ENCODE measurements around the gene HSPB9.
A peak's percentile ranks its signal among the peaks of the same experiment; 100 is the strongest.

Gene HSPB9

GRCh38 chr17:42120161-42120769 is 2.3 kb upstream of the HSPB9 start:
- peak overlapping the region; percentile 41 for H3K4me3 ChIP-seq
- no peaks in the 10 kb centered on the region for H3K9me3 ChIP-seq
- in situ Hi-C loops (cut with MboI; ENCODE audit: low sequenced_read_pairs), result no loop called here
- peaks cover 3% of the 10 kb centered on the region for H3K4me1 ChIP-seq
- DNase-seq (ENCODE audit: low spot score in 2 of 2), result no peak
- peaks cover 49% of the 10 kb centered on the region for H3K36me3 ChIP-seq (replicated peaks)
- H3K27me3 ChIP-seq (ENCODE audit: low read depth), result no peaks in the 10 kb centered on the region

- Histone ChIP-seq H3K36me3 (replicated peaks) (peaks cover 51% of the 10 kb centered on the region), H3K4me3 (peak within 1 kb of the TSS; percentile 41), H3K4me1 (peaks cover 3% of the 10 kb centered on the region), H3K9me3 (no peaks in the 10 kb centered on the region), H3K27me3 (ENCODE audit: low read depth) (no peaks in the 10 kb centered on the region)
- in situ Hi-C loops (cut with MboI; ENCODE audit: low sequenced_read_pairs), result no loop called here
- DNase-seq (ENCODE audit: low spot score in 2 of 2), result peak; percentile 68 to 86
These were observed 1.5 kb upstream of the HSPB9 start, which contains the start of gene KAT2A for GRCh38 chr17:42120770-42121769. Gene KAT2A, minus strand, starts transcription at chr17:42121367. Its CDS starts 63 bp downstream, at chr17:42121304.

GRCh38 chr17:42124256-42124655 is 1.7 kb downstream of the HSPB9 start:
- DNase-seq (ENCODE audit: low spot score in 2 of 2), result no peak
- Histone ChIP-seq H3K9me3 (no peaks in the 10 kb centered on the region), H3K36me3 (replicated peaks) (peaks cover 45% of the 10 kb centered on the region), H3K4me3 (no peak overlapping the region), H3K27me3 (ENCODE audit: low read depth) (no peaks in the 10 kb centered on the region), H3K4me1 (peaks cover 3% of the 10 kb centered on the region)
- in situ Hi-C loops (cut with MboI; ENCODE audit: low sequenced_read_pairs), result no loop called here

GRCh38 chr17:42125565-42125964 is 3.0 kb downstream of the HSPB9 start:
- DNase-seq (ENCODE audit: low spot score in 2 of 2), result no peak
- H3K4me3 ChIP-seq, result no peak overlapping the region
- H3K27me3 ChIP-seq (ENCODE audit: low read depth), result no peaks in the 10 kb centered on the region
- peaks cover 3% of the 10 kb centered on the region for H3K4me1 ChIP-seq
- peaks cover 50% of the 10 kb centered on the region for H3K36me3 ChIP-seq (replicated peaks)
- no peaks in the 10 kb centered on the region for H3K9me3 ChIP-seq
- in situ Hi-C loops (cut with MboI; ENCODE audit: low sequenced_read_pairs), result no loop called here

- in situ Hi-C loops (cut with MboI; ENCODE audit: low sequenced_read_pairs), result no loop called here
These were observed 4.2 kb downstream of the HSPB9 start for GRCh38 chr17:42126836-42127235.

GRCh38 chr17:42127414-42127813 is 4.8 kb downstream of the HSPB9 start:
- H3K27me3 ChIP-seq (ENCODE audit: low read depth), result no peaks in the 10 kb centered on the region
- no peaks in the 10 kb centered on the region for H3K4me1 ChIP-seq
- H3K4me3 ChIP-seq, result no peak overlapping the region
- in situ Hi-C loops (cut with MboI; ENCODE audit: low sequenced_read_pairs), result no loop called here
- peaks cover 50% of the 10 kb centered on the region for H3K36me3 ChIP-seq (replicated peaks)
- no peaks in the 10 kb centered on the region for H3K9me3 ChIP-seq
- DNase-seq (ENCODE audit: low spot score in 2 of 2), result no peak

More at GRCh38 chr17:42126836-42127235, 4.2 kb downstream of the HSPB9 start:
- no peaks in the 10 kb centered on the region for H3K4me1 ChIP-seq
- peaks cover 50% of the 10 kb centered on the region for H3K36me3 ChIP-seq (replicated peaks)
- no peaks in the 10 kb centered on the region for H3K9me3 ChIP-seq
- no peaks in the 10 kb centered on the region for H3K27me3 ChIP-seq (ENCODE audit: low read depth)
- H3K4me3 ChIP-seq, result no peak overlapping the region
- DNase-seq (ENCODE audit: low spot score in 2 of 2), result no peak

GRCh38 chr17:42129109-42129837 is 6.7 kb downstream of the HSPB9 start:
- Histone ChIP-seq H3K27me3 (ENCODE audit: low read depth) (no peaks in the 10 kb centered on the region), H3K4me3 (no peak overlapping the region), H3K36me3 (replicated peaks) (peaks cover 50% of the 10 kb centered on the region), H3K9me3 (no peaks in the 10 kb centered on the region), H3K4me1 (no peaks in the 10 kb centered on the region)
- in situ Hi-C loops (cut with MboI; ENCODE audit: low sequenced_read_pairs), result no loop called here
- no peak for DNase-seq (ENCODE audit: low spot score in 2 of 2)

GRCh38 chr17:42130310-42130936 is 7.8 kb downstream of the HSPB9 start:
- Histone ChIP-seq H3K36me3 (replicated peaks) (peaks cover 44% of the 10 kb centered on the region), H3K4me3 (no peak overlapping the region), H3K4me1 (no peaks in the 10 kb centered on the region), H3K27me3 (ENCODE audit: low read depth) (no peaks in the 10 kb centered on the region), H3K9me3 (no peaks in the 10 kb centered on the region)
- no peak for DNase-seq (ENCODE audit: low spot score in 2 of 2)
- in situ Hi-C loops (cut with MboI; ENCODE audit: low sequenced_read_pairs), result no loop called here

- H3K4me1 ChIP-seq, result no peaks in the 10 kb centered on the region
- no peaks in the 10 kb centered on the region for H3K9me3 ChIP-seq
- peaks cover 44% of the 10 kb centered on the region for H3K36me3 ChIP-seq (replicated peaks)
- no peak overlapping the region for H3K4me3 ChIP-seq
- H3K27me3 ChIP-seq (ENCODE audit: low read depth), result no peaks in the 10 kb centered on the region
- DNase-seq (ENCODE audit: low spot score in 2 of 2), result no peak
- in situ Hi-C loops (cut with MboI; ENCODE audit: low sequenced_read_pairs), result no loop called here
These were observed 8.6 kb downstream of the HSPB9 start for GRCh38 chr17:42131232-42131631.

GRCh38 chr17:42131981-42132432 is 9.4 kb downstream of the HSPB9 start:
- Histone ChIP-seq H3K36me3 (replicated peaks) (peaks cover 41% of the 10 kb centered on the region), H3K4me3 (no peak overlapping the region), H3K9me3 (no peaks in the 10 kb centered on the region), H3K27me3 (ENCODE audit: low read depth) (no peaks in the 10 kb centered on the region), H3K4me1 (no peaks in the 10 kb centered on the region)
- in situ Hi-C loops (cut with MboI; ENCODE audit: low sequenced_read_pairs), result no loop called here
- DNase-seq (ENCODE audit: low spot score in 2 of 2), result no peak

- H3K36me3 ChIP-seq (replicated peaks), result peaks cover 37% of the 10 kb centered on the region
- no peak overlapping the region for H3K4me3 ChIP-seq
- H3K27me3 ChIP-seq (ENCODE audit: low read depth), result no peaks in the 10 kb centered on the region
- H3K4me1 ChIP-seq, result no peaks in the 10 kb centered on the region
- in situ Hi-C loops (cut with MboI; ENCODE audit: low sequenced_read_pairs), result no loop called here
- no peak for DNase-seq (ENCODE audit: low spot score in 2 of 2)
- no peaks in the 10 kb centered on the region for H3K9me3 ChIP-seq
These were observed 10.3 kb downstream of the HSPB9 start for GRCh38 chr17:42132941-42133340.

GRCh38 chr17:42133461-42134041 is 10.9 kb downstream of the HSPB9 start:
- no peaks in the 10 kb centered on the region for H3K4me1 ChIP-seq
- H3K36me3 ChIP-seq (replicated peaks), result peaks cover 31% of the 10 kb centered on the region
- DNase-seq (ENCODE audit: low spot score in 2 of 2), result no peak
- H3K4me3 ChIP-seq, result no peak overlapping the region
- in situ Hi-C loops (cut with MboI; ENCODE audit: low sequenced_read_pairs), result no loop called here
- no peaks in the 10 kb centered on the region for H3K27me3 ChIP-seq (ENCODE audit: low read depth)
- no peaks in the 10 kb centered on the region for H3K9me3 ChIP-seq

GRCh38 chr17:42135151-42135550 is 12.5 kb downstream of the HSPB9 start:
- in situ Hi-C loops (cut with MboI; ENCODE audit: low sequenced_read_pairs), result no loop called here
- no peak overlapping the region for H3K4me3 ChIP-seq
- H3K27me3 ChIP-seq (ENCODE audit: low read depth), result no peaks in the 10 kb centered on the region
- H3K36me3 ChIP-seq (replicated peaks), result peaks cover 15% of the 10 kb centered on the region
- H3K4me1 ChIP-seq, result no peaks in the 10 kb centered on the region
- no peaks in the 10 kb centered on the region for H3K9me3 ChIP-seq
- no peak for DNase-seq (ENCODE audit: low spot score in 2 of 2)
